Measurements from ENCODE around the gene PDYN. TPM values are rescaled to one million over a fixed set of nuclear protein-coding genes. Genes with fewer than 3 reads are reported as not detected.

The PDYN gene
- total RNA-seq, 1 experiment from 2014 or later: not detected

- no peak overlapping the region for H3K4me3 ChIP-seq (ENCODE audit: low read depth, low read length, poor library complexity, severe bottlenecking)
- CTCF ChIA-PET: no interaction called here
These were observed 62.0 kb downstream of the PDYN start for GRCh38 chr20:1931830-1932229.

GRCh38 chr20:1930165-1930564 lies 63.7 kb downstream of the PDYN start:
- no peak overlapping the region for H3K4me3 ChIP-seq (ENCODE audit: low read depth, low read length, poor library complexity, severe bottlenecking)
- ChIA-PET CTCF (no interaction called here), POLR2A (ENCODE audit: low non-redundant PET) (no interaction called here)
- H3K9me3 ChIP-seq (ENCODE audit: low read depth, low read length, poor library complexity, severe bottlenecking): no peaks in the 10 kb centered on the region
- intact Hi-C loops (cut with micrococcal nuclease; ENCODE audit: unreplicated experiment): no loop called here
- H3K27me3 ChIP-seq (replicated peaks; ENCODE audit: insufficient read depth, low read depth, low read length, poor library complexity): no peaks in the 10 kb centered on the region
- H3K27ac ChIP-seq (ENCODE audit: low read depth, low read length, poor library complexity, severe bottlenecking): no peak overlapping the region
- no peak for DNase-seq (ENCODE audit: low spot score)
- no TSS peak for BruUV-seq (replicated peaks)
- TF ChIP-seq, protein P1, sequence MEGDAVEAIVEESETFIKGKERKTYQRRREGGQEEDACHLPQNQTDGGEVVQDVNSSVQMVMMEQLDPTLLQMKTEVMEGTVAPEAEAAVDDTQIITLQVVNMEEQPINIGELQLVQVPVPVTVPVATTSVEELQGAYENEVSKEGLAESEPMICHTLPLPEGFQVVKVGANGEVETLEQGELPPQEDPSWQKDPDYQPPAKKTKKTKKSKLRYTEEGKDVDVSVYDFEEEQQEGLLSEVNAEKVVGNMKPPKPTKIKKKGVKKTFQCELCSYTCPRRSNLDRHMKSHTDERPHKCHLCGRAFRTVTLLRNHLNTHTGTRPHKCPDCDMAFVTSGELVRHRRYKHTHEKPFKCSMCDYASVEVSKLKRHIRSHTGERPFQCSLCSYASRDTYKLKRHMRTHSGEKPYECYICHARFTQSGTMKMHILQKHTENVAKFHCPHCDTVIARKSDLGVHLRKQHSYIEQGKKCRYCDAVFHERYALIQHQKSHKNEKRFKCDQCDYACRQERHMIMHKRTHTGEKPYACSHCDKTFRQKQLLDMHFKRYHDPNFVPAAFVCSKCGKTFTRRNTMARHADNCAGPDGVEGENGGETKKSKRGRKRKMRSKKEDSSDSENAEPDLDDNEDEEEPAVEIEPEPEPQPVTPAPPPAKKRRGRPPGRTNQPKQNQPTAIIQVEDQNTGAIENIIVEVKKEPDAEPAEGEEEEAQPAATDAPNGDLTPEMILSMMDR (conservative IDR thresholded peaks at IDR 0.05; ENCODE audit: low read depth, low read length): no peak
- TF ChIP-seq EZH2 (IDR thresholded peaks at IDR 0.05; ENCODE audit: borderline replicate concordance, low read depth, low read length, poor library complexity, severe bottlenecking): no peak
- H3K4me1 ChIP-seq (ENCODE audit: insufficient read depth, low read length, poor library complexity, severe bottlenecking): peaks cover 13% of the 10 kb centered on the region
- peaks cover 37% of the 10 kb centered on the region for H3K36me3 ChIP-seq (ENCODE audit: insufficient read depth, low read length, poor library complexity, severe bottlenecking)

More at GRCh38 chr20:1931830-1932229, 62.0 kb downstream of the PDYN start:
- DNase-seq (ENCODE audit: low spot score): no peak
- H3K27ac ChIP-seq (ENCODE audit: low read depth, low read length, poor library complexity, severe bottlenecking): no peak overlapping the region
- POLR2A ChIA-PET (ENCODE audit: low non-redundant PET): no interaction called here
- H3K4me1 ChIP-seq (ENCODE audit: insufficient read depth, low read length, poor library complexity, severe bottlenecking): peaks cover 13% of the 10 kb centered on the region
- intact Hi-C loops (cut with micrococcal nuclease; ENCODE audit: unreplicated experiment): no loop called here
- no peaks in the 10 kb centered on the region for H3K9me3 ChIP-seq (ENCODE audit: low read depth, low read length, poor library complexity, severe bottlenecking)
- no TSS peak for BruUV-seq (replicated peaks)
- TF ChIP-seq, protein P1 (conservative IDR thresholded peaks at IDR 0.05; ENCODE audit: low read depth, low read length): no peak
- TF ChIP-seq EZH2 (IDR thresholded peaks at IDR 0.05; ENCODE audit: borderline replicate concordance, low read depth, low read length, poor library complexity, severe bottlenecking): no peak
- H3K36me3 ChIP-seq (ENCODE audit: insufficient read depth, low read length, poor library complexity, severe bottlenecking): peaks cover 40% of the 10 kb centered on the region
- no peaks in the 10 kb centered on the region for H3K27me3 ChIP-seq (replicated peaks; ENCODE audit: insufficient read depth, low read depth, low read length, poor library complexity)

GRCh38 chr20:1929460-1929859 lies 64.4 kb downstream of the PDYN start:
- no peaks in the 10 kb centered on the region for H3K9me3 ChIP-seq (ENCODE audit: low read depth, low read length, poor library complexity, severe bottlenecking)
- H3K36me3 ChIP-seq (ENCODE audit: insufficient read depth, low read length, poor library complexity, severe bottlenecking): peaks cover 42% of the 10 kb centered on the region
- H3K27me3 ChIP-seq (replicated peaks; ENCODE audit: insufficient read depth, low read depth, low read length, poor library complexity): no peaks in the 10 kb centered on the region
- POLR2A ChIA-PET (ENCODE audit: low non-redundant PET): no interaction called here
- CTCF ChIA-PET: no interaction called here
- no peak for DNase-seq (ENCODE audit: low spot score)
- TF ChIP-seq EZH2 (IDR thresholded peaks at IDR 0.05; ENCODE audit: borderline replicate concordance, low read depth, low read length, poor library complexity, severe bottlenecking): no peak
- TF ChIP-seq, protein P1 (conservative IDR thresholded peaks at IDR 0.05; ENCODE audit: low read depth, low read length): no peak
- no peak overlapping the region for H3K4me3 ChIP-seq (ENCODE audit: low read depth, low read length, poor library complexity, severe bottlenecking)
- no TSS peak for BruUV-seq (replicated peaks)
- no peak overlapping the region for H3K27ac ChIP-seq (ENCODE audit: low read depth, low read length, poor library complexity, severe bottlenecking)
- peaks cover 12% of the 10 kb centered on the region for H3K4me1 ChIP-seq (ENCODE audit: insufficient read depth, low read length, poor library complexity, severe bottlenecking)
- intact Hi-C loops (cut with micrococcal nuclease; ENCODE audit: unreplicated experiment): no loop called here
